SU-DHL-6 (cell line): ENCODE measurements around the gene CCDC74A.
"Not testable (repeated sequence)": the region's sequence is repeated elsewhere in the genome, so short reads cannot be mapped to it uniquely, and the experiment has no call there.

Source experiments
- H2AFZ ChIP-seq: fragments of 200-600 bp; sonication (generic); 2 replicates; pipeline ENCODE4 v1.6.1; 2014; ENCODE audit warnings: low read depth, mild to moderate bottlenecking, moderate library complexity, mixed read lengths, antibody characterized with exemption, low read length; ENCODE audit not compliant: severe bottlenecking
- H3F3A ChIP-seq: fragments of 200-600 bp; shearing (Covaris generic); 2 replicates; pipeline ENCODE4 v1.6.0; 2016; ENCODE audit warnings: antibody characterized with exemption, mild to moderate bottlenecking; ENCODE audit not compliant: insufficient read depth
- H3K27ac ChIP-seq: fragments of 200-600 bp; sonication (generic); 2 replicates; pipeline ENCODE4 v1.5.1; 2016; ENCODE audit warnings: low read depth, mild to moderate bottlenecking, low read length, moderate library complexity, mixed read lengths
- H3K27me3 ChIP-seq: fragments of 200-600 bp; sonication (generic), shearing (Covaris generic); 2 replicates; pipeline ENCODE4 v1.6.0; 2014; ENCODE audit warnings: mild to moderate bottlenecking, low read length
- H3K36me3 ChIP-seq: fragments of 200-600 bp; sonication (generic); 2 replicates; pipeline ENCODE4 v1.6.1; 2014; ENCODE audit warnings: mild to moderate bottlenecking, low read length, mixed read lengths
- H3K4me2 ChIP-seq: fragments of 300-600, 200-600 bp; shearing (Covaris generic), sonication (generic); 2 replicates; pipeline ENCODE4 v1.6.0; 2014; ENCODE audit warnings: low read length, low read depth, mild to moderate bottlenecking; ENCODE audit not compliant: poor library complexity, severe bottlenecking
- H3K4me3 ChIP-seq: fragments of 200-600 bp; sonication (generic); 2 replicates; pipeline ENCODE4 v1.5.1; 2014; ENCODE audit warnings: antibody characterized with exemption, low read length, mild to moderate bottlenecking, mixed read lengths; ENCODE audit not compliant: insufficient read depth, poor library complexity, severe bottlenecking
- H3K79me2 ChIP-seq: fragments of 200-600 bp; sonication (generic); 2 replicates; pipeline ENCODE4 v1.6.1; 2014; ENCODE audit warnings: mild to moderate bottlenecking, low read length, moderate library complexity; ENCODE audit not compliant: insufficient read depth
- H3K9ac ChIP-seq: fragments of 200-600 bp; sonication (generic); 2 replicates; pipeline ENCODE4 v1.7.0; 2014; ENCODE audit warnings: mild to moderate bottlenecking, low read length
- H3K9me2 ChIP-seq: fragments of 200-600 bp; sonication (generic); replicated peaks from 2 replicates; pipeline ENCODE4 v1.6.1; 2014; ENCODE audit warnings: low read length; ENCODE audit not compliant: insufficient read depth
- H3K9me3 ChIP-seq: fragments of 200-600 bp; sonication (generic); 2 replicates; pipeline ENCODE4 v1.6.1; 2014; ENCODE audit warnings: low read length, mixed read lengths; ENCODE audit not compliant: insufficient read depth
- H4K20me1 ChIP-seq: fragments of 200-600 bp; sonication (generic); 2 replicates; pipeline ENCODE4 v1.6.1; 2014; ENCODE audit warnings: low read depth, mild to moderate bottlenecking, antibody characterized with exemption, low read length, moderate library complexity, mixed read lengths
- CTCF ChIP-seq: fragments of 200-600 bp; sonication (generic); IDR thresholded peaks from one replicate; pipeline ENCODE4 v1.5.1; 2017; ENCODE audit warnings: antibody characterized with exemption, mild to moderate bottlenecking, low read length, moderate library complexity; ENCODE audit not compliant: insufficient read depth, poor library complexity, severe bottlenecking
- EZH2phosphoT487 ChIP-seq: fragments of 200-600 bp; sonication (generic), shearing (Covaris generic); conservative IDR thresholded peaks from 2 replicates; pipeline ENCODE4 v1.6.1; 2018; ENCODE audit warnings: mild to moderate bottlenecking, antibody characterized with exemption, low read length, moderate library complexity, mixed read lengths

Gene CCDC74A

DNA sequence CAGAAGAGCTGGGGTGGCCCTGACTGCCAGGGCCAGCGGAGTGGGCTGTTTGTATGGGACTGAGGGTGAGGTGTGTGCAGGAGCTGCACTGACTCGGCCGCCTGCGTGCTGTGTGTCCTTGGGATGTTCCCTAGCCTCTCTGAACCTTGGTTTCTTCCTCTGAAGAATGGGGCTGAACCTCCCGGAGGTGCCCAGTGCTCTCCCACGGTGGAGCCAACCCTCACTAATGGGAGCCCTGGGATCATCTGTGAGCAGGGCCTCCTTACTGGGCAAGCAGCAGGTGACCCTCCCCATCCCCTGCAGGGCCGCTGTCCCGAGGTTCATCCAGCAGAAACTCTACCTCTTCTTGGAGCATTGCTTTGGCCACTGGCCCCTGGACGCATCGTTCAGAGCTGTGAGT, 11.7 kb upstream of the CCDC74A start:
- H3K79me2 ChIP-seq, result no peaks in the 10 kb centered on the region
- H3K27ac ChIP-seq, result no peak overlapping the region
- H3K9ac ChIP-seq, result no peak overlapping the region
- no peaks in the 10 kb centered on the region for H3K9me3 ChIP-seq
- H2AFZ ChIP-seq, result no peak overlapping the region
- H3F3A ChIP-seq, result no peaks in the 10 kb centered on the region
- H3K4me3 ChIP-seq, result no peak overlapping the region
- no peak overlapping the region for H3K4me2 ChIP-seq
- no peaks in the 10 kb centered on the region for H3K9me2 ChIP-seq
- no peaks in the 10 kb centered on the region for H3K36me3 ChIP-seq
- H3K27me3 ChIP-seq, result no peaks in the 10 kb centered on the region
- no peaks in the 10 kb centered on the region for H4K20me1 ChIP-seq
- TF ChIP-seq EZH2phosphoT487 (no peak), CTCF (no peak)

DNA sequence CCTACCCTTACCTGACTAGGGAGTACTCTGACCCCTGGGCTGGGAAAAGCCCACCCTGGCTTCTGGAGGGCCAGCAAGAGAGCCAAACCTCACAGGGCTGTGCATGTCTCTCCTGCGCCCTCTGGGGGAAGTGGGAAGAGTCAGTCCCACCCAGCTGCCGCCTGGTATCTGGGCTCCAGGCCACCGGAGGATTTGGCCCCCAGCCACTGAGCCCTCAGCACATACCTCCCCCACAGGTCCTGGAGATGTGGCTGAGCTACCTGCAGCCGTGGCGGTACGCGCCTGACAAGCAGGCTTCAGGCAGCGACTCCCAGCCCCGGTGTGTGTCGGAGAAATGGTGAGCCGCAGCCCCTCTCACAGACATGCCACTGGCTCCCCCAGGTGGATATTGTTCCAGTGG, 11.1 kb upstream of the CCDC74A start:
- not testable (repeated sequence) for H4K20me1 ChIP-seq, H3F3A ChIP-seq, H3K27me3 ChIP-seq, H3K9me3 ChIP-seq, H3K36me3 ChIP-seq, H2AFZ ChIP-seq, H3K9ac ChIP-seq, H3K9me2 ChIP-seq, H3K4me2 ChIP-seq, H3K4me3 ChIP-seq, H3K79me2 ChIP-seq, H3K27ac ChIP-seq

GRCh38 chr2:131517106-131517831, 10.4 kb upstream of the CCDC74A start:
- H3K9me3 ChIP-seq, result no peaks in the 10 kb centered on the region
- no peaks in the 10 kb centered on the region for H4K20me1 ChIP-seq
- no peaks in the 10 kb centered on the region for H3K9me2 ChIP-seq
- no peak overlapping the region for H3K27ac ChIP-seq
- no peak overlapping the region for H3K9ac ChIP-seq
- H3K36me3 ChIP-seq, result no peaks in the 10 kb centered on the region
- no peak overlapping the region for H2AFZ ChIP-seq
- no peaks in the 10 kb centered on the region for H3K79me2 ChIP-seq
- TF ChIP-seq EZH2phosphoT487 (no peak), CTCF (no peak)
- no peaks in the 10 kb centered on the region for H3K27me3 ChIP-seq
- H3K4me2 ChIP-seq, result no peak overlapping the region
- no peaks in the 10 kb centered on the region for H3F3A ChIP-seq
- no peak overlapping the region for H3K4me3 ChIP-seq

DNA sequence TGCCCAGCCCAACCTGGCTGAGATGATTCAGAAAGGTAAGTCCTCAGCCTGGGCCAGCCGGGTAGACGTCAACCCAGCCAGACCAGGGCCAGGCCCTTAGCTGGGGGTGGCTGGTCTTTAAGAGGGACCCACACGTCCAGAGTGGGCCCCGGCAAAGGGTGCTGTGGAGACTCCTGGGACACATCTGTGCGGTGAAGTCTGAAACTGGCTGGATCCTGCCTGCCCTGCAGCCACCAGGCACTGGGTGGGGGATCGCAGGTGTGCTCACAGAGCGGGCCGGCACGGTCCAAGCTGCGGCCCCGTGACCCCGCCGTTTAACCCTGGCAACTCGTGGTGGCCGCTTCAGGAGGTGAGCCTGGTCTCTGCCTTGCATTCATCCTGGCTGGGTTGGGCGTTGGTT, 9.8 kb upstream of the CCDC74A start:
- H2AFZ ChIP-seq, H3K27me3 ChIP-seq, H3K9me2 ChIP-seq, H3K9me3 ChIP-seq, H3K27ac ChIP-seq, H3K4me3 ChIP-seq, H4K20me1 ChIP-seq, H3K9ac ChIP-seq, H3F3A ChIP-seq, H3K36me3 ChIP-seq, H3K4me2 ChIP-seq, H3K79me2 ChIP-seq: not testable (repeated sequence)

DNA sequence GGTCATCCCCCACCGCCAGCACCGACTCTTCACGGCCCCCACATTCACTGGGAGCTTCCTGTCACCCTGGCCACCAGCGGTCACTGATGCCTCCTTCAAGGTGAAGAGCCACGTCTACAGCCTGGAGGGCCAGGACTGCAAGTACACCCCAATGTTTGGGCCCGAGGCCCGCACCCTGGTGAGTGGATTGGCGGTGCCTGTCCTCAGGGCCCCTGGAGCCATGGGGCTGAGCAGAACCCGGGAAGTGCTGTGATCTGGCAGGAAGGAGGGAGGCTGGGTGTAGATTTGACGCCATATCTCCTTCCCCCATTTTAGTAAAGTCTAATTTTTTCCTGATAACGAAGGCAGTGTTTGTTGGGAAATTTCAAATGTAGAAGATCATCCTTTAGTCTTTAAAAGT, 9.2 kb upstream of the CCDC74A start:
- H2AFZ ChIP-seq, H3K27ac ChIP-seq, H3K9ac ChIP-seq, H3K27me3 ChIP-seq, H3K36me3 ChIP-seq, H3K9me2 ChIP-seq, H3K9me3 ChIP-seq, H3K4me2 ChIP-seq, H3K4me3 ChIP-seq, H3K79me2 ChIP-seq, H3F3A ChIP-seq, H4K20me1 ChIP-seq: not testable (repeated sequence)
